Measurements from ENCODE around the gene ATXN7L2.

Gene ATXN7L2

GRCh38 chr1:109513110-109513710, 29.5 kb downstream of the ATXN7L2 start:
- Histone ChIP-seq H3K9me3 (ENCODE audit: control insufficient read depth in 1 of 2, low read length in 2 of 2) (no peaks in the 10 kb centered on the region), H3K4me3 (ENCODE audit: low read depth in 1 of 2, low read length in 2 of 2) (no peak overlapping the region), H3K36me3 (ENCODE audit: control insufficient read depth in 1 of 2, insufficient read depth in 2 of 2, low read length in 2 of 2) (no peaks in the 10 kb centered on the region), H3K27ac (ENCODE audit: low read length) (no peak overlapping the region), H3K27me3 (ENCODE audit: low read depth, low read length) (no peaks in the 10 kb centered on the region), H3K4me1 (ENCODE audit: control insufficient read depth in 1 of 2, insufficient read depth in 2 of 2, low read length in 2 of 2) (peaks cover 0 to 17% of the 10 kb centered on the region in 2 donors)

GRCh38 chr1:109514846-109515245, 31.1 kb downstream of the ATXN7L2 start:
- Histone ChIP-seq H3K27me3 (ENCODE audit: low read depth, low read length) (no peaks in the 10 kb centered on the region), H3K27ac (ENCODE audit: low read length) (no peak overlapping the region)

GRCh38 chr1:109516872-109517271, 33.2 kb downstream of the ATXN7L2 start:
- Histone ChIP-seq H3K9me3 (ENCODE audit: control insufficient read depth in 1 of 2, low read length in 2 of 2) (no peaks in the 10 kb centered on the region), H3K4me1 (ENCODE audit: control insufficient read depth in 1 of 2, insufficient read depth in 2 of 2, low read length in 2 of 2) (no peaks in the 10 kb centered on the region), H3K4me3 (ENCODE audit: low read depth in 1 of 2, low read length in 2 of 2) (no peak overlapping the region), H3K36me3 (ENCODE audit: control insufficient read depth in 1 of 2, insufficient read depth in 2 of 2, low read length in 2 of 2) (no peaks in the 10 kb centered on the region), H3K27ac (ENCODE audit: low read length) (no peak overlapping the region), H3K27me3 (ENCODE audit: low read depth, low read length) (no peaks in the 10 kb centered on the region)

More at GRCh38 chr1:109514846-109515245, 31.1 kb downstream of the ATXN7L2 start:
- Histone ChIP-seq H3K9me3 (ENCODE audit: control insufficient read depth in 1 of 2, low read length in 2 of 2) (no peaks in the 10 kb centered on the region), H3K4me1 (ENCODE audit: control insufficient read depth in 1 of 2, insufficient read depth in 2 of 2, low read length in 2 of 2) (peaks cover 0 to 7% of the 10 kb centered on the region in 2 donors), H3K4me3 (ENCODE audit: low read depth in 1 of 2, low read length in 2 of 2) (no peak overlapping the region), H3K36me3 (ENCODE audit: control insufficient read depth in 1 of 2, insufficient read depth in 2 of 2, low read length in 2 of 2) (no peaks in the 10 kb centered on the region)

- Histone ChIP-seq H3K27ac (ENCODE audit: low read length) (no peak overlapping the region), H3K36me3 (ENCODE audit: control insufficient read depth in 1 of 2, insufficient read depth in 2 of 2, low read length in 2 of 2) (no peaks in the 10 kb centered on the region), H3K27me3 (ENCODE audit: low read depth, low read length) (no peaks in the 10 kb centered on the region), H3K4me1 (ENCODE audit: control insufficient read depth in 1 of 2, insufficient read depth in 2 of 2, low read length in 2 of 2) (no peaks in the 10 kb centered on the region), H3K4me3 (ENCODE audit: low read depth in 1 of 2, low read length in 2 of 2) (no peak overlapping the region), H3K9me3 (ENCODE audit: control insufficient read depth in 1 of 2, low read length in 2 of 2) (no peaks in the 10 kb centered on the region)
Observed at GRCh38 chr1:109517337-109517736, 33.6 kb downstream of the ATXN7L2 start.

GRCh38 chr1:109521002-109521951, 37.6 kb downstream of the ATXN7L2 start:
- Histone ChIP-seq H3K27me3 (ENCODE audit: low read depth, low read length) (no peaks in the 10 kb centered on the region), H3K27ac (ENCODE audit: low read length) (no peak overlapping the region), H3K36me3 (ENCODE audit: control insufficient read depth in 1 of 2, insufficient read depth in 2 of 2, low read length in 2 of 2) (no peaks in the 10 kb centered on the region), H3K4me3 (ENCODE audit: low read depth in 1 of 2, low read length in 2 of 2) (no peak overlapping the region), H3K4me1 (ENCODE audit: control insufficient read depth in 1 of 2, insufficient read depth in 2 of 2, low read length in 2 of 2) (no peaks in the 10 kb centered on the region), H3K9me3 (ENCODE audit: control insufficient read depth in 1 of 2, low read length in 2 of 2) (no peaks in the 10 kb centered on the region)

- Histone ChIP-seq H3K4me3 (ENCODE audit: low read depth in 1 of 2, low read length in 2 of 2) (no peak overlapping the region), H3K9me3 (ENCODE audit: control insufficient read depth in 1 of 2, low read length in 2 of 2) (no peaks in the 10 kb centered on the region), H3K27me3 (ENCODE audit: low read depth, low read length) (no peaks in the 10 kb centered on the region), H3K27ac (ENCODE audit: low read length) (no peak overlapping the region), H3K36me3 (ENCODE audit: control insufficient read depth in 1 of 2, insufficient read depth in 2 of 2, low read length in 2 of 2) (no peaks in the 10 kb centered on the region), H3K4me1 (ENCODE audit: control insufficient read depth in 1 of 2, insufficient read depth in 2 of 2, low read length in 2 of 2) (no peaks in the 10 kb centered on the region)
Observed at GRCh38 chr1:109522026-109522425, 38.3 kb downstream of the ATXN7L2 start.

- H3K9me3 ChIP-seq (ENCODE audit: control insufficient read depth in 1 of 2, low read length in 2 of 2): no peaks in the 10 kb centered on the region
- H3K27ac ChIP-seq (ENCODE audit: low read length): no peak overlapping the region
- H3K27me3 ChIP-seq (ENCODE audit: low read depth, low read length): no peaks in the 10 kb centered on the region
- no peaks in the 10 kb centered on the region for H3K4me1 ChIP-seq (ENCODE audit: control insufficient read depth in 1 of 2, insufficient read depth in 2 of 2, low read length in 2 of 2)
- H3K36me3 ChIP-seq (ENCODE audit: control insufficient read depth in 1 of 2, insufficient read depth in 2 of 2, low read length in 2 of 2): no peaks in the 10 kb centered on the region
- H3K4me3 ChIP-seq (ENCODE audit: low read depth in 1 of 2, low read length in 2 of 2): no peak overlapping the region
Observed at GRCh38 chr1:109523706-109524105, 40.0 kb downstream of the ATXN7L2 start.

GRCh38 chr1:109527098-109527811, 43.5 kb downstream of the ATXN7L2 start:
- no peaks in the 10 kb centered on the region for H3K27me3 ChIP-seq (ENCODE audit: low read depth, low read length)
- H3K27ac ChIP-seq (ENCODE audit: low read length): no peak overlapping the region
- H3K36me3 ChIP-seq (ENCODE audit: control insufficient read depth in 1 of 2, insufficient read depth in 2 of 2, low read length in 2 of 2): no peaks in the 10 kb centered on the region
- H3K4me1 ChIP-seq (ENCODE audit: control insufficient read depth in 1 of 2, insufficient read depth in 2 of 2, low read length in 2 of 2): peaks cover 0 to 8% of the 10 kb centered on the region in 2 donors
- H3K4me3 ChIP-seq (ENCODE audit: low read depth in 1 of 2, low read length in 2 of 2): no peak overlapping the region
- no peaks in the 10 kb centered on the region for H3K9me3 ChIP-seq (ENCODE audit: control insufficient read depth in 1 of 2, low read length in 2 of 2)

- Histone ChIP-seq H3K9me3 (ENCODE audit: control insufficient read depth in 1 of 2, low read length in 2 of 2) (no peaks in the 10 kb centered on the region), H3K36me3 (ENCODE audit: control insufficient read depth in 1 of 2, insufficient read depth in 2 of 2, low read length in 2 of 2) (no peaks in the 10 kb centered on the region), H3K27me3 (ENCODE audit: low read depth, low read length) (no peaks in the 10 kb centered on the region), H3K27ac (ENCODE audit: low read length) (no peak overlapping the region), H3K4me3 (ENCODE audit: low read depth in 1 of 2, low read length in 2 of 2) (no peak overlapping the region), H3K4me1 (ENCODE audit: control insufficient read depth in 1 of 2, insufficient read depth in 2 of 2, low read length in 2 of 2) (peaks cover 5 to 15% of the 10 kb centered on the region in 2 donors)
Observed at GRCh38 chr1:109527846-109528695, 44.4 kb downstream of the ATXN7L2 start.

GRCh38 chr1:109528712-109529111, 45.0 kb downstream of the ATXN7L2 start:
- H3K27me3 ChIP-seq (ENCODE audit: low read depth, low read length): no peaks in the 10 kb centered on the region
- H3K9me3 ChIP-seq (ENCODE audit: control insufficient read depth in 1 of 2, low read length in 2 of 2): no peaks in the 10 kb centered on the region
- H3K27ac ChIP-seq (ENCODE audit: low read length): no peak overlapping the region
- no peaks in the 10 kb centered on the region for H3K36me3 ChIP-seq (ENCODE audit: control insufficient read depth in 1 of 2, insufficient read depth in 2 of 2, low read length in 2 of 2)
- H3K4me3 ChIP-seq (ENCODE audit: low read depth in 1 of 2, low read length in 2 of 2): no peak overlapping the region
- H3K4me1 ChIP-seq (ENCODE audit: control insufficient read depth in 1 of 2, insufficient read depth in 2 of 2, low read length in 2 of 2): peaks cover 5 to 15% of the 10 kb centered on the region in 2 donors

Measured in muscle layer of duodenum (tissue), 2 donors.